ENCODE measurements around the gene UCN. TPM values are rescaled to one million over a fixed set of nuclear protein-coding genes. Genes with fewer than 3 reads are reported as not detected.
A peak's percentile ranks its signal among the peaks of the same experiment; 100 is the strongest.

UCN gene
- polyA plus RNA-seq, 1 donor (not counting 4 experiments of a cell fraction or from before 2014, with no cell fraction given) = 0.10 TPM

DNA sequence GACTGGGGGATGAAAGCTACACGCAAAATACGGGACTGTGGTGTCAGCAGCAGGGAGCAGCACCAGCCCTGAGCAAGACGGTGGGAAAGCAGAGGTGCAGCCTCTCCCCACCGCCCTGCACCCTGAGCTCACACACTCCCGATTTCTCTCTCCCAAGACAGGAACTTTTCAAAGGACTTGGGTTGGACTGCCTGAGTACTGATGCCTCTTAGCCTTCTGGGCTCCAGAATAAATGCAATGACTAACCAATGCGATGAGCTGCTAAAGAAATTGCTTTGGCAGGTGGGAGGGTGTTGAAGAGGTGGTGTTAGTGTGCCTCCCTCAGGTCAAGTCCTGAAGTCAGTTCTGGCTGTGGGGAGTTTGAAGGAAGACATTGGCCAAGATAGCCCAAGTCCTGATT lies 16.4 kb downstream of the UCN start:
- H4K20me1 ChIP-seq (ENCODE audit: control insufficient read depth, extremely low read depth, insufficient read depth, low read length) = no peaks in the 10 kb centered on the region
- H3K4me3 ChIP-seq (ENCODE audit: control insufficient read depth in 2 of 3, extremely low read depth in 1 of 3, insufficient read depth in 2 of 3, low read depth in 1 of 3, low read length in 3 of 3) = no peak overlapping the region
- dilution Hi-C loops (cut with MboI; ENCODE audit: extremely low pct_ligation_motif_present, low sequenced_read_pairs) = no loop called here
- no peak overlapping the region for H3K4me2 ChIP-seq (ENCODE audit: control insufficient read depth, extremely low read depth, insufficient read depth, low read depth, low read length)
- no peaks in the 10 kb centered on the region for H3K9me1 ChIP-seq (ENCODE audit: control insufficient read depth, extremely low read depth, insufficient read depth, low read length)
- no peaks in the 10 kb centered on the region for H3K9me3 ChIP-seq (ENCODE audit: control insufficient read depth, low read depth, low read length)
- H3K36me3 ChIP-seq (ENCODE audit: control insufficient read depth in 2 of 2, extremely low read depth in 1 of 2, insufficient read depth in 2 of 2, low read length in 2 of 2) = no peaks in the 10 kb centered on the region
- H3K79me2 ChIP-seq (ENCODE audit: control insufficient read depth, insufficient read depth, low read length) = no peaks in the 10 kb centered on the region
- FAIRE-seq = no peak
- no peak overlapping the region for H3K27ac ChIP-seq (ENCODE audit: control insufficient read depth, insufficient read depth, low read length)
- H3K9ac ChIP-seq (ENCODE audit: control insufficient read depth, extremely low read depth, insufficient read depth, low read length) = no peak overlapping the region
- TF ChIP-seq EZH2 (IDR thresholded peaks at IDR 0.05; ENCODE audit: low read length) = no peak
- TF ChIP-seq, protein P1, sequence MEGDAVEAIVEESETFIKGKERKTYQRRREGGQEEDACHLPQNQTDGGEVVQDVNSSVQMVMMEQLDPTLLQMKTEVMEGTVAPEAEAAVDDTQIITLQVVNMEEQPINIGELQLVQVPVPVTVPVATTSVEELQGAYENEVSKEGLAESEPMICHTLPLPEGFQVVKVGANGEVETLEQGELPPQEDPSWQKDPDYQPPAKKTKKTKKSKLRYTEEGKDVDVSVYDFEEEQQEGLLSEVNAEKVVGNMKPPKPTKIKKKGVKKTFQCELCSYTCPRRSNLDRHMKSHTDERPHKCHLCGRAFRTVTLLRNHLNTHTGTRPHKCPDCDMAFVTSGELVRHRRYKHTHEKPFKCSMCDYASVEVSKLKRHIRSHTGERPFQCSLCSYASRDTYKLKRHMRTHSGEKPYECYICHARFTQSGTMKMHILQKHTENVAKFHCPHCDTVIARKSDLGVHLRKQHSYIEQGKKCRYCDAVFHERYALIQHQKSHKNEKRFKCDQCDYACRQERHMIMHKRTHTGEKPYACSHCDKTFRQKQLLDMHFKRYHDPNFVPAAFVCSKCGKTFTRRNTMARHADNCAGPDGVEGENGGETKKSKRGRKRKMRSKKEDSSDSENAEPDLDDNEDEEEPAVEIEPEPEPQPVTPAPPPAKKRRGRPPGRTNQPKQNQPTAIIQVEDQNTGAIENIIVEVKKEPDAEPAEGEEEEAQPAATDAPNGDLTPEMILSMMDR (optimal IDR thresholded peaks at IDR 0.05 in 1 of 3, IDR thresholded peaks at IDR 0.05 in 1 of 3, conservative IDR thresholded peaks at IDR 0.05 in 1 of 3; ENCODE audit: extremely low read depth in 1 of 3, insufficient read depth in 2 of 3, low read length in 3 of 3) = peak in 2 of 3 experiments; percentile 19 to 30
- H3K27me3 ChIP-seq (ENCODE audit: control insufficient read depth, extremely low read depth, insufficient read depth, low read length) = peaks cover 11% of the 10 kb centered on the region
- peaks cover 8% of the 10 kb centered on the region for H3K4me1 ChIP-seq (ENCODE audit: control insufficient read depth, extremely low read depth, insufficient read depth, low read length)
- H2AFZ ChIP-seq (ENCODE audit: control insufficient read depth, low read length) = no peak overlapping the region
- DNase-seq (ENCODE audit: low read depth, low spot score) = no peak

DNA sequence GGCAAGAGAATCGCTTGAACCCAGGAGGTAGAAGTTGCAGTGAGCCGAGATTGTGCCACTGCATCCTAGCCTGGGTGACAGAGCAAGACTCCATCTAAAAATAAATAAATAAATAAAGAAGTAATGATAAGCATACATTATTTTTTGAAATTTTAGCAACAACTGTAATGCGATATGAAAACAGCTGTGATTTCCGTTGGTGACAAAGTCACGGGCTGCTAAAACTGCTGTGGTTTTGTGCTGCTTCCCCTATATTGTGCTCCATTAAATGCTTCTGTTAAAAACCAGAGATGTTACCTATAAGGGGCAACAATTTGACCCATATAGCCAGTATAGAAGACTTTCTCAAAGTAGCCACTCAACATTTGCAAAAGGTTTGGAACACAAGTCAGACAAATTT lies 17.7 kb downstream of the UCN start:
- Histone ChIP-seq H3K27me3 (ENCODE audit: control insufficient read depth, extremely low read depth, insufficient read depth, low read length) (peaks cover 12% of the 10 kb centered on the region), H3K4me1 (ENCODE audit: control insufficient read depth, extremely low read depth, insufficient read depth, low read length) (peaks cover 8% of the 10 kb centered on the region), H3K9me1 (ENCODE audit: control insufficient read depth, extremely low read depth, insufficient read depth, low read length) (no peaks in the 10 kb centered on the region), H3K79me2 (ENCODE audit: control insufficient read depth, insufficient read depth, low read length) (no peaks in the 10 kb centered on the region), H4K20me1 (ENCODE audit: control insufficient read depth, extremely low read depth, insufficient read depth, low read length) (no peaks in the 10 kb centered on the region), H3K9ac (ENCODE audit: control insufficient read depth, extremely low read depth, insufficient read depth, low read length) (no peak overlapping the region), H3K9me3 (ENCODE audit: control insufficient read depth, low read depth, low read length) (no peaks in the 10 kb centered on the region), H2AFZ (ENCODE audit: control insufficient read depth, low read length) (no peak overlapping the region), H3K27ac (ENCODE audit: control insufficient read depth, insufficient read depth, low read length) (no peak overlapping the region), H3K4me2 (ENCODE audit: control insufficient read depth, extremely low read depth, insufficient read depth, low read depth, low read length) (no peak overlapping the region), H3K36me3 (ENCODE audit: control insufficient read depth in 2 of 2, extremely low read depth in 1 of 2, insufficient read depth in 2 of 2, low read length in 2 of 2) (no peaks in the 10 kb centered on the region), H3K4me3 (ENCODE audit: control insufficient read depth in 2 of 3, extremely low read depth in 1 of 3, insufficient read depth in 2 of 3, low read depth in 1 of 3, low read length in 3 of 3) (no peak overlapping the region)
- no peak for FAIRE-seq
- dilution Hi-C loops (cut with MboI; ENCODE audit: extremely low pct_ligation_motif_present, low sequenced_read_pairs) = no loop called here
- TF ChIP-seq, protein P1 (optimal IDR thresholded peaks at IDR 0.05 in 1 of 3, IDR thresholded peaks at IDR 0.05 in 1 of 3, conservative IDR thresholded peaks at IDR 0.05 in 1 of 3; ENCODE audit: extremely low read depth in 1 of 3, insufficient read depth in 2 of 3, low read length in 3 of 3) = no peak
- no peak for TF ChIP-seq EZH2 (IDR thresholded peaks at IDR 0.05; ENCODE audit: low read length)
- DNase-seq (ENCODE audit: low read depth, low spot score) = no peak

Data from keratinocyte (primary cell).